ENCODE measurements around the gene CPA5. TPM values are rescaled to one million over a fixed set of nuclear protein-coding genes. Genes with fewer than 3 reads are reported as not detected.

The CPA5 gene, protein sequence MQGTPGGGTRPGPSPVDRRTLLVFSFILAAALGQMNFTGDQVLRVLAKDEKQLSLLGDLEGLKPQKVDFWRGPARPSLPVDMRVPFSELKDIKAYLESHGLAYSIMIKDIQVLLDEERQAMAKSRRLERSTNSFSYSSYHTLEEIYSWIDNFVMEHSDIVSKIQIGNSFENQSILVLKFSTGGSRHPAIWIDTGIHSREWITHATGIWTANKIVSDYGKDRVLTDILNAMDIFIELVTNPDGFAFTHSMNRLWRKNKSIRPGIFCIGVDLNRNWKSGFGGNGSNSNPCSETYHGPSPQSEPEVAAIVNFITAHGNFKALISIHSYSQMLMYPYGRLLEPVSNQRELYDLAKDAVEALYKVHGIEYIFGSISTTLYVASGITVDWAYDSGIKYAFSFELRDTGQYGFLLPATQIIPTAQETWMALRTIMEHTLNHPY
- not detected in 2 replicates for total RNA-seq

DNA sequence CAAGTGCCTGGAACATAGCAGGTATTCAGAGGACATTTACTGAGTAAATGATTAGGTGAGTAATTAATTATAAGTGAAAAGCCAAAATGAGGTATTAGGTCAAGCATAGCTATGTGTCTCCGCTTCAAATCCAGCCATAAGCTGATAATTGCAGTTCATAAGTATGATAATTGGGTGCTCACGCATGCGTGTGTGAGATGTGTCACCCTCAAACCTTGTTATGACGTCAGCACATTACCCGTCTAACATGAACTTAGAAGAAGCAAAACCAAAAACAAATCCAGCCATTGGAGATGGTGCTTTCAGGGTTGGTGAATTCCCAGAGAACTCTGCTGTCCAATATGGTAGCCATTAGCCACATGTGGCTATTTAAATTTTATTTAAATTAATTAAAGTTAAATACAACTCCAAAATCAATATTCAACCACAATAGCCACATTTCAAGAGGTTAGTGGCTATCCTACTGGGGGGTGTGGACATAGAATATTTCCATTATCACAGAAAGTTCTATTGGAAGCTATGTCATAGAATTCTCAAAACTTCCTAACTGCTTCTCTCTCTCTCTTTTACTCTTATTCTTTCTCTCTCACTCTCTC lies at the start of gene CPA5:
Gene CPA5 (plus strand): TSS at position 546 of the 596 bp plus-strand sequence. CDS start 1,670 bp downstream, outside the sequence.
- H3K4me3 ChIP-seq (ENCODE audit: low read depth, low read length): no peak within 1 kb of the TSS

DNA sequence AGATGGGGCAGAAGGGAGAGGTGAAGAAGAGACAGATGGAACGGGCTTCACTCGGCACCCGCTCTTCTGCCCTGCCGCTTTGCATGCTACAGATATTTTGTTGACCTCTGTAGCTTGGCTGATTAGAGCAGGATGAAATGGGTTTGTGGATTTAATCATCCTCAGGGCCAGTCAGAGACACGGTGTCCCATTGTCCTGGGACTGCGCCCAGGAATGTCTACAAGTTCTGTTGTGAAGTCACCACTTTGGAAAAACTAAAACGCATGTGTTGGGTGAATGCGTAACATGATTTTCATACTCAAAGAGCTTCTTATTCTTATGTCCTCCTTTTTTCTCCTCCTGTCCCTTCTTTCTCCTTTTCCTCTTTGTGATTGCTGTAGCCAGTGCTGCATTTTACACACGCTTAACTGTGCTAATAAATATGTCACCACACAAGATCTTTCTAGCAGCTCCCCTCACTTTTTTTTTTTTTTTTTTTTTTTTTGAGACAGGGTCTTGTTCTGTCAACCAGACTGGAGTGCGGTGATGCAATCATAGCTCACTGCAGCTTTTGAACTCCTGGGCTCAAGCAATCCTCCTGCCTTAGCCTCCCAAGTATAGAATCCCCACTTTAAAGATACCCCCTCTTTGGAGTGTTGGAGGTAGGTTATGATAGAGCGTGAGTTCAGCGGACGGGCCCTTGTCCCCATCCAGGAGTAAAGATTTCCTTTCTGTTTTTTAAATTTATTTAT lies 48.2 kb upstream of the CPA5 start:
- DNase-seq (ENCODE audit: low read depth): no peak
- H3K4me3 ChIP-seq (ENCODE audit: low read depth, low read length): no peak overlapping the region
- TF ChIP-seq, protein P1, sequence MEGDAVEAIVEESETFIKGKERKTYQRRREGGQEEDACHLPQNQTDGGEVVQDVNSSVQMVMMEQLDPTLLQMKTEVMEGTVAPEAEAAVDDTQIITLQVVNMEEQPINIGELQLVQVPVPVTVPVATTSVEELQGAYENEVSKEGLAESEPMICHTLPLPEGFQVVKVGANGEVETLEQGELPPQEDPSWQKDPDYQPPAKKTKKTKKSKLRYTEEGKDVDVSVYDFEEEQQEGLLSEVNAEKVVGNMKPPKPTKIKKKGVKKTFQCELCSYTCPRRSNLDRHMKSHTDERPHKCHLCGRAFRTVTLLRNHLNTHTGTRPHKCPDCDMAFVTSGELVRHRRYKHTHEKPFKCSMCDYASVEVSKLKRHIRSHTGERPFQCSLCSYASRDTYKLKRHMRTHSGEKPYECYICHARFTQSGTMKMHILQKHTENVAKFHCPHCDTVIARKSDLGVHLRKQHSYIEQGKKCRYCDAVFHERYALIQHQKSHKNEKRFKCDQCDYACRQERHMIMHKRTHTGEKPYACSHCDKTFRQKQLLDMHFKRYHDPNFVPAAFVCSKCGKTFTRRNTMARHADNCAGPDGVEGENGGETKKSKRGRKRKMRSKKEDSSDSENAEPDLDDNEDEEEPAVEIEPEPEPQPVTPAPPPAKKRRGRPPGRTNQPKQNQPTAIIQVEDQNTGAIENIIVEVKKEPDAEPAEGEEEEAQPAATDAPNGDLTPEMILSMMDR (IDR thresholded peaks at IDR 0.05; ENCODE audit: insufficient read depth, low read depth, low read length): no peak

More for the DNA sequence above, at the start of gene CPA5:
- no peak for DNase-seq (ENCODE audit: low read depth)
- TF ChIP-seq, protein P1 (IDR thresholded peaks at IDR 0.05; ENCODE audit: insufficient read depth, low read depth, low read length): no peak

DNA sequence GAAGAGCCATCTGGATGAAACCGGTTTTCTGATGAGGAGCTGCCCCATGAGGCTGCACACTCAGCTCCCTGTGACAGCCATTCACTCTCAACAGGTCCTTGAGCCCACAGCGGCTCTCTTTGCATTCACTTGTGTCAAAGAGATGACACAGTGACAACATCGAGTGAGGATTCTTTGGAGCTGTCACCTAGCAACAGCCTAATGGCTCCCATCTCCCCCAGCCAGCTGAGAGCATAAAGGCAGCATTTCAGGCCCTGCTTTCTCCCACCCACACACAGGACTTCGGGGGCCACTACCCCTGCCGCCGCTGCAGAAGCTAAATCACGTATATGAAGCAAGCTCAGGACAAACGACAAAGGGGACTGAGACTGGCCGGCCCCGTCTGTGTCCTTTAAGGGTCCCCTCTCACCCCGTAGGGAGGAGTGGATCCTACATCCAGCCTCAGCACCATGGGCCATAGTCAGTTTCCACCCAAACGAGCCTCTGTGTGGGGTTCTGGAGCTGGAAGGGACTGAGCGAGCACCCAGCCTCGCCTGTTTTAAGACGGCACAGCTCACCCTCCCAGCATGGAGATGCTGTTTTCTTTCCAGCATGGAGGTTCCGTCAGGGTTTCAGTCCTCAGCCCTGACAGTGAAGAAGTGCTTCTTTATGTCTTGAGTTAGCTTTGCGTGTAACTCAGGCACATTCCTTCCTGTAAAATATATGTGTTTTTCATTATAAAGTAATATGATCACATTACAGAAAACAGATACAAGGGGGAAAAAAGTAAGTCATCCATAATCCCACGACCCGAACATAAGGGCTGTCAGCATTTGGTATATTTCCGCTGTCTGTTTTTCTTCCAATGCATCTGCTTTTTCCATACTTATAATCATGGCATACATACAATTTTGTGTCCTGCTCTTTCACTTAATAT lies 46.7 kb upstream of the CPA5 start:
- DNase-seq (ENCODE audit: low read depth): no peak
- no peak overlapping the region for H3K4me3 ChIP-seq (ENCODE audit: low read depth, low read length)
- TF ChIP-seq, protein P1 (IDR thresholded peaks at IDR 0.05; ENCODE audit: insufficient read depth, low read depth, low read length): no peak

DNA sequence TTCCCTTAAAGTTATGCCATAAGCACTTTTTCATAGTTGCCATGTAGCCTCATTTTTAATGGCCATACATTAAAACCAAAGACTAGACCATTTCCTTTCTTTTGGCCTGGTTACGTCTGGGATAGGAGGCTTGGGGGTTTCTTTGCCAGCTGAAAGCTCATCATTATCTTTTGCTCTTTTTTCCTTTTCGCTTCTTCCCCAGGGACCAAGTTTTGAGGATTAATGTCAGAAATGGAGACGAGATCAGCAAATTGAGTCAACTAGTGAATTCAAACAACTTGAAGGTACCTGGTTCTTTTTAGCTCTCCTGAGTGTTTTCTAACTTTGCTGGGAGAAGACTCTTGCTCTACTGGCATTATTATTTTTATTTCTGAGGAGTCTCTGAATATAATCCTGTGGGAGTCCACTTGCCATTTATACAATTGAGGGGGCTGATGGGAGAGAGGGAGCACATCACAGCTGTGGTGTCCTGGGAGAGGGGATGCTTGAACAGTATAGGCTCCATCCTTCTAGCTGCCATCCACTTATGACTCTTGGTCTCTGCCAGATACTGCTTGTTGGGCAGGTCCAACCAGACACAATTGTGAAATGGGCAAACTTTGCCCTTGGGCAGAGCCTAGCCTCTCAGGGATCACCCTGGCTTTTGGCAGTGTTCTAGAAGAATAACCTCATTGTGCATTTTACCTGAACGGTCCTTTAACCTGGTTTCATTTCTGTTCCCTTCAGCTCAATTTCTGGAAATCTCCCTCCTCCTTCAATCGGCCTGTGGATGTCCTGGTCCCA lies 45.9 kb upstream of the CPA5 start:
- TF ChIP-seq, protein P1 (IDR thresholded peaks at IDR 0.05; ENCODE audit: insufficient read depth, low read depth, low read length): no peak
- no peak for DNase-seq (ENCODE audit: low read depth)
- H3K4me3 ChIP-seq (ENCODE audit: low read depth, low read length): no peak overlapping the region

DNA sequence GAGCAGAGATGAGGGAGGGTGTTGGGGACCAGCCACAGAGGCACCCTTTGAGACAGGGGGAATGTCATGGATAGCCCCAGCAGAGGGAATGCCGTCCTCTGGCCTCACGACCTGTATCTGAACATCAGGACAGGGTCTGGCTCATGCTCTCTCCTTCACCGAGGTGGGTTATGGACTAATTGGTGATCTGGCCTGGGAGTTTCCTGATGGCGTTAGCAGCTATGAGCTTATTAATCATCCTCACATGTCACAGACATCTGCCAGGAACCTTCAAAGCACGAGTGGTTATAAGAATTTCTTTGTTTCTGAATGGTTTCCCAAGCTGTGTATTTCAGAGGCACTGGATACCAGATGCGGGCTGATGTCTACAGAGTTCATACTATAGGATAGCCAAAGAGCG lies 44.8 kb upstream of the CPA5 start:
- TF ChIP-seq, protein P1 (IDR thresholded peaks at IDR 0.05; ENCODE audit: insufficient read depth, low read depth, low read length): no peak
- DNase-seq (ENCODE audit: low read depth): no peak
- H3K4me3 ChIP-seq (ENCODE audit: low read depth, low read length): no peak overlapping the region
